Esophagus muscularis mucosa (tissue), 4 donors: Measurements from ENCODE around the gene DEAF1. TPM values are rescaled to one million over a fixed set of nuclear protein-coding genes. Genes with fewer than 3 reads are reported as not detected.

Experiments used
- DNase-seq: peaks from one replicate; pipeline ENCODE4 v3.0.0-alpha.2; 2017; ENCODE audit errors: extremely low spot score
- H3K27ac ChIP-seq, 4 donors: fragments of 200-600 bp; sonication (generic); replicated peaks in 1 of 4; 1 replicate in 3 of 4; 2 replicates in 1 of 4; pipeline ENCODE4 v1.5.1; 2016 to 2019; ENCODE audit warnings: mild to moderate bottlenecking in 1 of 4
- H3K27me3 ChIP-seq, 4 donors: fragments of 200-600 bp; sonication (generic); one replicate each; pipeline versions ENCODE4 v1.5.1 to v1.6.0; 2016 to 2019
- H3K36me3 ChIP-seq, 4 donors: fragments of 200-600 bp; sonication (generic); one replicate each; pipeline ENCODE4 v1.5.1; 2016 to 2019
- H3K4me1 ChIP-seq, 4 donors: fragments of 200-600 bp; sonication (generic); one replicate each; pipeline ENCODE4 v1.5.1; 2016 to 2019
- H3K4me3 ChIP-seq, 4 donors: fragments of 200-600 bp; sonication (generic); 1 replicate in 2 of 4; 2 replicates in 2 of 4; pipeline ENCODE4 v1.5.1; 2016 to 2019; ENCODE audit warnings: mild to moderate bottlenecking in 4 of 4, moderate library complexity in 1 of 4
- H3K9me3 ChIP-seq, 4 donors: fragments of 200-600 bp; sonication (generic); 1 replicate in 3 of 4; 2 replicates in 1 of 4; pipeline ENCODE4 v1.5.1; 2016 to 2019
- EP300 ChIP-seq: sonication (generic); formaldehyde crosslinking; IDR thresholded peaks from one replicate; pipeline ENCODE4 v1.6.1; 2017; ENCODE audit warnings: antibody characterized with exemption
- POLR2A ChIP-seq: fragments of 450-650 bp; IDR thresholded peaks from one replicate; pipeline ENCODE4 v1.6.1; 2017; ENCODE audit warnings: antibody characterized with exemption, moderate library complexity, mild to moderate bottlenecking, low read depth
- POLR2AphosphoS5 ChIP-seq, 2 donors: sonication (generic); formaldehyde crosslinking; IDR thresholded peaks; one replicate each; pipeline ENCODE4 v1.6.1; 2017; ENCODE audit warnings: antibody characterized with exemption in 2 of 2
- WGBS: methylation state at CpG from one replicate; pipeline ENCODE4 v1.1.5; 2018; 5-methylcytosine and 5-hydroxymethylcytosine counted together
- intact Hi-C: fragments of 100-400 bp; cut with DNase I; formaldehyde crosslinking; loops from one replicate; pipeline ENCODE4 v1.15.1; 2023
- total RNA-seq, 4 donors: library from RNA; depleted of rRNA; stranded (reverse); fragments of >200 nt; gene quantifications; one replicate each; pipeline versions ENCODE4 v1.1.0 to v1.2.1, GENCODE V29; 2016
- TF ChIP-seq, protein P1 (sequence below), 3 experiments: fragments of 200-600 bp in 2 of 3; fragments of 450-650 bp in 1 of 3; sonication (generic) in 2 of 3; IDR thresholded peaks; one replicate each; pipeline ENCODE4 v1.5.1; 2017 to 2019; ENCODE audit warnings: antibody characterized with exemption in 3 of 3, mild to moderate bottlenecking in 2 of 3, moderate library complexity in 1 of 3

The DEAF1 gene
- total RNA-seq, 4 donors from 2014 or later: 24.9 to 57.1 (median 39.4) TPM

- Histone ChIP-seq H3K27me3 (peaks cover 0 to 52% (median 0%) of the 10 kb centered on the region in 4 donors), H3K27ac (peak overlapping the region; percentile 68 to 89 (median 78)), H3K9me3 (no peaks in the 10 kb centered on the region), H3K4me1 (peaks cover 24 to 70% (median 58%) of the 10 kb centered on the region in 4 donors), H3K4me3 (peak overlapping the region; percentile 56 to 79 (median 62)), H3K36me3 (peaks cover 6 to 30% (median 21%) of the 10 kb centered on the region in 4 donors)
- TF ChIP-seq, protein P1, sequence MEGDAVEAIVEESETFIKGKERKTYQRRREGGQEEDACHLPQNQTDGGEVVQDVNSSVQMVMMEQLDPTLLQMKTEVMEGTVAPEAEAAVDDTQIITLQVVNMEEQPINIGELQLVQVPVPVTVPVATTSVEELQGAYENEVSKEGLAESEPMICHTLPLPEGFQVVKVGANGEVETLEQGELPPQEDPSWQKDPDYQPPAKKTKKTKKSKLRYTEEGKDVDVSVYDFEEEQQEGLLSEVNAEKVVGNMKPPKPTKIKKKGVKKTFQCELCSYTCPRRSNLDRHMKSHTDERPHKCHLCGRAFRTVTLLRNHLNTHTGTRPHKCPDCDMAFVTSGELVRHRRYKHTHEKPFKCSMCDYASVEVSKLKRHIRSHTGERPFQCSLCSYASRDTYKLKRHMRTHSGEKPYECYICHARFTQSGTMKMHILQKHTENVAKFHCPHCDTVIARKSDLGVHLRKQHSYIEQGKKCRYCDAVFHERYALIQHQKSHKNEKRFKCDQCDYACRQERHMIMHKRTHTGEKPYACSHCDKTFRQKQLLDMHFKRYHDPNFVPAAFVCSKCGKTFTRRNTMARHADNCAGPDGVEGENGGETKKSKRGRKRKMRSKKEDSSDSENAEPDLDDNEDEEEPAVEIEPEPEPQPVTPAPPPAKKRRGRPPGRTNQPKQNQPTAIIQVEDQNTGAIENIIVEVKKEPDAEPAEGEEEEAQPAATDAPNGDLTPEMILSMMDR (IDR thresholded peaks at IDR 0.05): no peak
- TF ChIP-seq POLR2A (no peak), POLR2AphosphoS5 (IDR thresholded peaks at IDR 0.05) (peak in 1 of 2 donors; percentile 45)
- DNase-seq: no peak
- intact Hi-C loops: no loop called here
- WGBS: 12% methylated on average over 10 of the region's 22 CpGs
Observed at GRCh38 chr11:706439-706956, 11.5 kb upstream of the DEAF1 start.

- Histone ChIP-seq H3K9me3 (no peaks in the 10 kb centered on the region), H3K4me3 (peak within 1 kb of the TSS; percentile 56 to 79 (median 62)), H3K36me3 (peaks cover 9 to 34% (median 22%) of the 10 kb centered on the region in 4 donors), H3K27me3 (peaks cover 0 to 52% (median 0%) of the 10 kb centered on the region in 4 donors), H3K4me1 (peaks cover 24 to 68% (median 56%) of the 10 kb centered on the region in 4 donors), H3K27ac (peak within 1 kb of the TSS; percentile 68 to 89 (median 78))
- no peak for DNase-seq
- WGBS: 15% methylated on average over 9 of the region's 90 CpGs
- TF ChIP-seq POLR2A (no peak), EP300 (no peak), POLR2AphosphoS5 (IDR thresholded peaks at IDR 0.05) (no peak)
- TF ChIP-seq, protein P1 (IDR thresholded peaks at IDR 0.05): no peak
- intact Hi-C loops: no loop called here
Observed at GRCh38 chr11:705646-706438, 10.8 kb upstream of the DEAF1 start, which contains the start of gene EPS8L2. TSS of gene EPS8L2 (plus strand) at chr11:706231. CDS start at chr11:709408, 3,177 bp downstream.

DNA sequence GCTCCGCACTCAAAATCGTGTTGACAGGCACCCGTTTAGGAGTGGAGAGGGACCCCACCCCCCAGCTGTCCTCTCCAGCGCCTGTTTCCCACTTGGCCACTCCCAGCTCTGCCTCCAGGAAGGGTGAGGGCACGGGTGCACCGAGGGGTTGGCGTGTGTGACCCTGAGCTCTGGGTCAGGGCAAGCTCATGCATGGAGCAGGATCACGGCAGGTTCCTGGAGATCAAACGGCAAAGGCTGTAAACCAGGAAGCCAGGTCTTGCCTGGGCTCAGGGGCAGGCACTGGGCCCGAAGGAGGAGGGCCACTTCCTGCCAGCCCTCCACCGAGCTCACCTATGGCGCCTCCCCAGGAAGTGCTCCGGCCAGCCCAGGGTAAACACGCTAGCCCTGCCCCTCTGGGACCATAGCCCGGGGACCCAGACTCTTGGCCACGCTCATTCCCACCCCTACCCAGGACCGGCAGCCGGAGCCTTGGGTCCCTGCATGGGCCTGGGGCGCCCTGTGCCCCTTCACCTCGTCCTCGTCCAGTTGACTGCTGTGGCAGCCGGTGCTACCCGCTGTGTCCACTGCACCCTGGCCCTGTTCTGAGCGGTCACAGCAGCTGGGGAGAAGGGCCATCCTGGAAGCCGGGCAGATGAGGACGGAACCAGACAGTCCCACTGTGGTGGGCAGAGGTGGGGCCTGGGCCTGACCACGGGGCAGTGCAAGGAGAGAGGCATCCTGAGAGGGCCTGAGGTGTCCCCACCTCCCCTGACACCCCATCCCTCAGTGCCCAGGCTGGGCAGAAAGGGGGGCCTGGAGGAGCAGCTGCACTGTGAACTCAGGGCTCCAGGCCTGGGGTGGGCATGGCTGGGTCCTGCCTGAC, 10.0 kb upstream of the DEAF1 start:
- H3K4me3 ChIP-seq: peak overlapping the region; percentile 56 to 79 (median 62)
- peaks cover 0 to 44% (median 0%) of the 10 kb centered on the region in 4 donors for H3K27me3 ChIP-seq
- H3K36me3 ChIP-seq: peaks cover 11 to 42% (median 27%) of the 10 kb centered on the region in 4 donors
- peak overlapping the region; percentile 68 to 89 (median 78) for H3K27ac ChIP-seq
- peaks cover 24 to 60% (median 48%) of the 10 kb centered on the region in 4 donors for H3K4me1 ChIP-seq
- TF ChIP-seq, protein P1 (IDR thresholded peaks at IDR 0.05): no peak
- TF ChIP-seq POLR2AphosphoS5 (IDR thresholded peaks at IDR 0.05): no peak
- no peak for TF ChIP-seq EP300
- TF ChIP-seq POLR2A: no peak
- H3K9me3 ChIP-seq: no peaks in the 10 kb centered on the region
- WGBS: 75% methylated on average over 16 of the region's 27 CpGs
- intact Hi-C loops: no loop called here
- no peak for DNase-seq

- Histone ChIP-seq H3K27ac (peak overlapping the region in 2 of 4 donors; percentile 68 to 78), H3K27me3 (peaks cover 0 to 37% (median 0%) of the 10 kb centered on the region in 4 donors), H3K4me3 (no peak overlapping the region), H3K9me3 (no peaks in the 10 kb centered on the region), H3K4me1 (peaks cover 24 to 58% (median 51%) of the 10 kb centered on the region in 4 donors), H3K36me3 (peaks cover 11 to 49% (median 29%) of the 10 kb centered on the region in 4 donors)
- no peak for DNase-seq
- intact Hi-C loops: no loop called here
- 93% methylated on average over 10 of the region's 18 CpGs for WGBS
- TF ChIP-seq EP300 (no peak), POLR2AphosphoS5 (IDR thresholded peaks at IDR 0.05) (no peak)
- TF ChIP-seq, protein P1 (IDR thresholded peaks at IDR 0.05): no peak
Observed at GRCh38 chr11:704228-704674, 9.2 kb upstream of the DEAF1 start.
